Activated naive CD4-positive, alpha-beta T cell treated with anti-CD3 and anti-CD28 coated beads, Interleukin-2, amount 10 ng/mL, durations not matched to agents 7 days and 5 days (primary cell): Measurements from ENCODE around the gene GATB.
A peak's percentile ranks its signal among the peaks of the same experiment; 100 is the strongest.

ENCODE experiments used
- CTCF ChIA-PET: fragments of 350-600 bp; sonication (Branson Sonifier 250); formaldehyde crosslinking; loops from one replicate; lab custom pipeline; 2021; ENCODE audit warnings: antibody characterized with exemption; lab: Charles Lee
- DNase-seq: peaks from one replicate; pipeline ENCODE4 v3.0.0-alpha.2; 2020
- H3K27ac Mint-ChIP-seq: one replicate; pipeline ENCODE4 v1.8.0; 2021; ENCODE audit warnings: mild to moderate bottlenecking, moderate library complexity, mixed read lengths
- H3K27me3 Mint-ChIP-seq: one replicate; pipeline ENCODE4 v1.8.0; 2021; ENCODE audit warnings: mild to moderate bottlenecking, mixed read lengths
- H3K36me3 Mint-ChIP-seq: one replicate; pipeline ENCODE4 v1.8.0; 2021; ENCODE audit warnings: mixed read lengths
- H3K4me1 Mint-ChIP-seq: one replicate; pipeline ENCODE4 v1.8.0; 2021; ENCODE audit warnings: mixed read lengths
- H3K4me3 Mint-ChIP-seq: one replicate; pipeline ENCODE4 v1.8.0; 2021; ENCODE audit warnings: mild to moderate bottlenecking, moderate library complexity, mixed read lengths
- H3K9me3 Mint-ChIP-seq: one replicate; pipeline ENCODE4 v1.8.0; 2021; ENCODE audit warnings: mixed read lengths

The GATB gene

DNA sequence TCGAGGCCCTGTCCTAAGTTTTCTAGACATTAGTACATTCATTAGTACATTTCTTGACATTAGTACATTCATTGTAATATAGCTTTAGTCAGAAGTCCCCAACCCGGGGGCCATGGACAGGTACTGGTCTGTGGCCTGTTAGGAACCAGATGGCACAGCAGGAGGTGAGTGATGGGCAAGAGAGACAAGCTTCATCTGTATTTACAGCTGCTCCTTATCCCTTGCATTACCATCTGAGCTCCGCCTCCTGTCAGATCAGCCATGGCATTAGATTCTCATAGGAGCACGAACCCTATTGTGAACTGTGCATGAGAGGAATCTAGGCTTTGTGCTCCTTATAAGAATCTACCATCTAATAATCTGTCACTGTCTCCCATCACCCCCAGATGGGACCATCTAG, 48.0 kb downstream of the GATB start:
- no peak overlapping the region for H3K4me3 Mint-ChIP-seq
- CTCF ChIA-PET = interaction anchor here (1.5 kb wide), 1 partner anchor 12 kb away, joined by 4 read pairs; no protein-coding TSS in a partner anchor
- H3K27ac Mint-ChIP-seq = no peak overlapping the region
- DNase-seq = no peak
- peaks cover 3% of the 10 kb centered on the region for H3K36me3 Mint-ChIP-seq
- no peaks in the 10 kb centered on the region for H3K9me3 Mint-ChIP-seq
- no peaks in the 10 kb centered on the region for H3K4me1 Mint-ChIP-seq
- H3K27me3 Mint-ChIP-seq = no peaks in the 10 kb centered on the region

DNA sequence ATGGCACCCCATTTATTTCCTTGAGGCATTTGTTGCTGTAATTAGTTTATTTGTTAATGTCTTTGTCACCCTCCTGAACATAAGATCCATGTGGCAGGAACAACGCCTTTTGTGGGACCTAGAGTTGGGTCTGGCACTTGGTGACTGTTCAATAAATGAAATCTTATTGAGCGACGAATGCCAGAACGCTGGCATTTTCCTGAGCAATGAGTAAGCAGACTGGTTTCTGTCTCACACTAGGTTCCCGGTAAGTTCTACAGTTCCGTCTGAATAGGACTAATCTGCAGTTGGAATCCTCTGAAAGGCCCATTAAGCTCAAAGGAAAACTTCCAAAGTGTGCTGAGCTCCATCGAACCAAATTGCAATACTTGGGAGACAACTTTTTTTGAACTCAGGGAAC, 49.2 kb downstream of the GATB start:
- Mint-ChIP-seq H3K27ac (no peak overlapping the region), H3K36me3 (peaks cover 3% of the 10 kb centered on the region), H3K4me1 (no peaks in the 10 kb centered on the region), H3K9me3 (no peaks in the 10 kb centered on the region), H3K27me3 (no peaks in the 10 kb centered on the region), H3K4me3 (no peak overlapping the region)
- CTCF ChIA-PET = no interaction called here
- DNase-seq = no peak

DNA sequence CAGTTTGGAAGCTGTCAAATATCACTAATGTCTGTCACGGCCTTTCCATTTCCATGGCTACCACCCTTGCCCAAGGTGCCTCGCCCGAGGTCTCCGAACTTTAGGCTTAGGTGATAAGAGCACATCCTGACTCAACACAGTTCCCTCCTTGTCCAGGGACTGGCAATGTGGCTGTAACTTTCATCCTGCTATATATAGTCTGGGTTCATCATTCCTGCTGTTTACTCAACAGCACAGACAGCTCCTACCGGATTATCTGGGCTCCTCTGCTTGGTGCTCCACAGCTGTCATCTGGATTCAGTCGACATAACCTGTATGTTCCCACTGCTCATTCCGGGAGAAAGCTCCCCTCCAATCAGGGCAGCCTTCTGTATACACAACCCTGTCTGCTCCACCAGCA, 51.2 kb downstream of the GATB start:
- no peaks in the 10 kb centered on the region for H3K27me3 Mint-ChIP-seq
- DNase-seq = no peak
- H3K4me1 Mint-ChIP-seq = no peaks in the 10 kb centered on the region
- CTCF ChIA-PET = no interaction called here
- H3K9me3 Mint-ChIP-seq = no peaks in the 10 kb centered on the region
- H3K4me3 Mint-ChIP-seq = no peak overlapping the region
- peaks cover 2% of the 10 kb centered on the region for H3K36me3 Mint-ChIP-seq
- peak overlapping the region; percentile 30 for H3K27ac Mint-ChIP-seq

DNA sequence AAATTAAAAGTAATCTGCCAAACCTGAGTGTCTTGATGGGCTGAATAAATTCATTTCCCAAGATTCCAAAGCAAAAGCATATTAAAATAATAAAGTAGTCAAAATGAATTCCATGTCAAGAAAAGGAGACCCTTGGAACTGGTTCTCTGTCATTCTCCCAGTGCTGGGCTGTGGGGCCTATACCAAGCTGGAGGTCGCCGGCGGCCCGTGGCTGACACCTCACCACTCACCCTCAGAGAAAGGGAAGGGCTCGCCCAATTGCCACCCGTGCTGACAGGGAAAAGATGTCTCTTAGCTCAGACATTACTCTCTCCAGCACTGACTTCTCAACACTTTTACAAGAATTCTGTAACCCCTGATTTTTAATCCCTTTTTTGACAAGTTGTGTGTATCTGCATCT, 51.7 kb downstream of the GATB start:
- CTCF ChIA-PET = no interaction called here
- no peak overlapping the region for H3K27ac Mint-ChIP-seq
- H3K4me3 Mint-ChIP-seq = no peak overlapping the region
- H3K36me3 Mint-ChIP-seq = peaks cover 2% of the 10 kb centered on the region
- no peak for DNase-seq
- H3K9me3 Mint-ChIP-seq = no peaks in the 10 kb centered on the region
- no peaks in the 10 kb centered on the region for H3K4me1 Mint-ChIP-seq
- no peaks in the 10 kb centered on the region for H3K27me3 Mint-ChIP-seq

DNA sequence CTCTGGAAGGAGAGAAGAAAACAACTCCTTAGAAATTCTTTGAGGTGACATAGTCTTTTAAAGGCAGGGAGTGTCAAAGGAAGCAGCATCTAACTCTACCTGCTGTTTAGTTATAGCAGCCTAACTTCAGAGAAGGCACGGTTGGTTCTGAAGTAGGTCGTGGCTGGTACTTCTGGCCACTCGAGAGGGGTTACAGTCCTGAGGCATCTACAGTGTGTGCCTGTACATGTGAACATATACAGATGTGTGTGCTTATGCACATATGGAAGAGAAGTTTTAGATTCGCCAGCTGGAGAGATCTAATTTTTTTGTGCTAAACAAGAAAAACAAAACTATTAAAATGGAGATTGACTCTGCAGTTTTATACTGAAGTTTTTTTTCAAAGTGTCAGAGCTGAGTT, 52.7 kb downstream of the GATB start:
- CTCF ChIA-PET = no interaction called here
- DNase-seq = no peak
- no peaks in the 10 kb centered on the region for H3K9me3 Mint-ChIP-seq
- no peaks in the 10 kb centered on the region for H3K27me3 Mint-ChIP-seq
- H3K27ac Mint-ChIP-seq = no peak overlapping the region
- H3K36me3 Mint-ChIP-seq = peaks cover 2% of the 10 kb centered on the region
- H3K4me1 Mint-ChIP-seq = no peaks in the 10 kb centered on the region
- no peak overlapping the region for H3K4me3 Mint-ChIP-seq

DNA sequence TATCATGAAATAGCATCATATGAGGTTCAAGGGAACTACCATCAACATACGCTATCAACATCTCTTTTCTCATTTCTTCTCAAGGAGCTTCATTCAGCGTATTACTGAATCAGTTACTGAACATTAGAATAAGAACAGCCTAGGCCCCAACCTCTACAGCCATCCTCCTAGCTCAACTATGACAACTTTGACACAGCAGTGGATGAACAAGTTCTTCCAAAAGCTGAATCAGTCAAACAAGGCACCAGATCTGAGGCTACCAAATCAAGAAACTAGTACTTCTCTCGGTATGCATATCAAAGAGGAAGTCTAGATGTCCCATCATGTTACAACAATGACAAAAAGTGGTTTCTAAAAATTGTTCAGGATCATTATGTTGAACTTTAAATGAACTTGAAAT, 57.4 kb downstream of the GATB start:
- DNase-seq = no peak
- CTCF ChIA-PET = no interaction called here
- H3K27ac Mint-ChIP-seq = no peak overlapping the region

DNA sequence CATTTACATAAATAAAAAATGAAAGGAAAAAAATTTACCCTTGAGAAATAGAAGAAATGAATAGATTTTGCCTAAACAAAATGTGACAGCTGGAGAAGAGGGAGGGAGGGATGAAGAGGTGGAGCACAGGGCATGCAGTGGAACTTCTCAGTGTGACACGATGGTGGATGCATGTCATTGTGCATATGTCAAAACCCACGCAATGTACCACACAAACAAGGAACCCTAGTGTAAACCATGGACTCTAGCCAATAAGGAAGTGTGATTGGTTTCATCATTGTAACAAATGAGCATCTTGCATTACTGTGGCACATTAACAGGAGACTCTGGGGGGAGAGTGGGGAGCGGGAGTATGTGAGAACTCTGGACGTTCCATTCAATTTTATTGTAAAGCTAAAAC, 58.6 kb downstream of the GATB start:
- no peak overlapping the region for H3K27ac Mint-ChIP-seq
- H3K4me3 Mint-ChIP-seq = no peak overlapping the region
- H3K27me3 Mint-ChIP-seq = no peaks in the 10 kb centered on the region
- DNase-seq = no peak
- H3K4me1 Mint-ChIP-seq = no peaks in the 10 kb centered on the region
- no peaks in the 10 kb centered on the region for H3K9me3 Mint-ChIP-seq
- CTCF ChIA-PET = no interaction called here
- H3K36me3 Mint-ChIP-seq = peaks cover 11% of the 10 kb centered on the region

More for the DNA sequence above, 57.4 kb downstream of the GATB start:
- H3K9me3 Mint-ChIP-seq = no peaks in the 10 kb centered on the region
- no peaks in the 10 kb centered on the region for H3K27me3 Mint-ChIP-seq
- H3K36me3 Mint-ChIP-seq = peaks cover 11% of the 10 kb centered on the region
- H3K4me3 Mint-ChIP-seq = no peak overlapping the region
- no peaks in the 10 kb centered on the region for H3K4me1 Mint-ChIP-seq

DNA sequence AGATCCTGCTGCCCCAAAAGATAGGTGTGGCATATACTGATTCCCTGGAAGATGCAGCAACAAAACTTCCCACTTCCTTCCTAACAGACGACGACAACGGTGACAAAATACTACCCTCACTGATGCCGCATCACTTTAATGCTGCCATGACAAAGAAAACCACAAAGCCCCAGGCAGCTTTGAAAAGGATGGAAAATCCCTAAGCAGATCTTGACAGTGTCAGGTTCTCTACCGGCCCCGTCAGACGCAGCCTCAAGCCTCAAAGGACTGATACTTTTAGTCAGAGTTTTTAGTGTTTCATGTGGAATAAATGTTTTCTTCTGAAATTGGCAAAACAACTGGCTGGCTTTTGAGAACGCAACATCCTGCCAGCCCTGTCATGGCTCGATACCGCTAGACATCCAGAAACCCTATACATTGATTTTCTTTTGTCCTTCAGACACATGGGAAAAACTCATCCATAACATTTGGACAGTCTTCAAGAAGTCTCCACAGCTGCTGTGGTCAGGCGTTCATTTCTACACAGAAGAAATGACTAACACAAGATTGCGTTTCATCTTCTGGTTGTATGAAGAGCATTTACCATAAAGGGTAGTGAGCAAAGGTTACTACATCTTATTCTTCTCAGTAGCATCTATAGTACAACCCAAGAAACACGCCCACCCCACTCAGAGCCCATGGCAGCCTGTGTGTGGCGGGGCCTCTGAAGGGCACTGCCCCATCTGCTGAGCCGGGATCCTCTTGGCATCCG, 60.1 kb downstream of the GATB start:
- no peaks in the 10 kb centered on the region for H3K27me3 Mint-ChIP-seq
- no peaks in the 10 kb centered on the region for H3K4me1 Mint-ChIP-seq
- H3K9me3 Mint-ChIP-seq = no peaks in the 10 kb centered on the region
- CTCF ChIA-PET = no interaction called here
- no peak for DNase-seq
- no peak overlapping the region for H3K4me3 Mint-ChIP-seq
- no peak overlapping the region for H3K27ac Mint-ChIP-seq
- H3K36me3 Mint-ChIP-seq = peaks cover 10% of the 10 kb centered on the region

DNA sequence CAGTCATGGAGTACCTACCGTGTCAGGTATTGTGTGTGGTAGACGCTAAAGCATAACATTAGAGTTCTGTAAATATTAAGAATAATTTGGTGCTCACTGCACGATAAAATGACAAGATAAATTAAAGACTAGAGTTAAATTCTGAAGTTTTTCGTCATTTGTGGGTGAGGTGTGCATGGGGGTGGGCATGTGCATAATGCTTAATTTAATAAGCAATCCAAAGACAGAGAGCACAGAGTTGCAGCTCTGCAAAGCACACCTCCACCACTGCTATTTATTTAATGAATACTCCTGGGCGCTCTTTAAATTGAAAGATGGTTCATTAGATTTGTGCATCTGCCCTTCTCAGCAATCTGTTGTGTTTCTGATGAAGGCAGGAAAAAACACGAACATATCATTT, 62.6 kb downstream of the GATB start:
- Mint-ChIP-seq H3K27ac (no peak overlapping the region), H3K36me3 (peaks cover 10% of the 10 kb centered on the region), H3K4me3 (no peak overlapping the region)

DNA sequence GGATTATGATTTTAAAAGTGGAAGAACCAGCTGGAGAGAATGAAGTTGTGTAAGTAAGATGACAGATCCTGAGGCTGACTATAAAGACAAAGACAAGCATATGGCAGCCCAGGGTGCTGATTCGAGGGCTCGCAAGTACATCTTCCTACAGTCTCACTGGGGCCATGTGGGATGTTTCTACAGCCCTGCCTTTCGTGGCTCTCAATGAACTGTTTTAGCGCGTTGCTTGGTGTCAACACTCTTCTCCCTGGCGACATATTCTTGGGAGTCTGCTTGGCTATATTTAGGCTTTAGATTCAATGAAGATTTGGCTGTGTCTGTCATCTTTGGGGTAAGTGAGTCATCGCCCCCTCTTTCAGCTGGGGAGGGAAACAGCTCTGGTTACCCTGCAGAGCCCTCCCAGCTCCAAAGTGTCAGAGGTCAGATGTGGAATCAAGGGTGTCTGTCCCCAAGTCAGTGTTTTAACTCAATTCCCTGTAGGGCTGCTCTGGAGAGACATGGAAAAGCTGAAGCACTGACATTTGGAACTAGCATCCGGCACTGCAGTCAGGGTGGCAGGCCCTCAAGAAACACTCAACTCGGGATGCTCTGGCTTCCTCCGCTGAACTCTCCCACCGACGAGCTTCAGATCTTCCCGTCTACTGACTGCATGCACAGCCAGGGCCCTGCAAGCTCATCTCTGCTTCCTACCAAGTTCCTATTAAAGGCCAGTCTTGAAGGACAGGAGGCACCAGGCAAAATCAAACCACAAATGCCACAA, 65.7 kb downstream of the GATB start:
- no peaks in the 10 kb centered on the region for H3K27me3 Mint-ChIP-seq
- H3K9me3 Mint-ChIP-seq = no peaks in the 10 kb centered on the region

More for the DNA sequence above, 62.6 kb downstream of the GATB start:
- Mint-ChIP-seq H3K27me3 (no peaks in the 10 kb centered on the region), H3K4me1 (no peaks in the 10 kb centered on the region), H3K9me3 (no peaks in the 10 kb centered on the region)
- CTCF ChIA-PET = no interaction called here
- no peak for DNase-seq

DNA sequence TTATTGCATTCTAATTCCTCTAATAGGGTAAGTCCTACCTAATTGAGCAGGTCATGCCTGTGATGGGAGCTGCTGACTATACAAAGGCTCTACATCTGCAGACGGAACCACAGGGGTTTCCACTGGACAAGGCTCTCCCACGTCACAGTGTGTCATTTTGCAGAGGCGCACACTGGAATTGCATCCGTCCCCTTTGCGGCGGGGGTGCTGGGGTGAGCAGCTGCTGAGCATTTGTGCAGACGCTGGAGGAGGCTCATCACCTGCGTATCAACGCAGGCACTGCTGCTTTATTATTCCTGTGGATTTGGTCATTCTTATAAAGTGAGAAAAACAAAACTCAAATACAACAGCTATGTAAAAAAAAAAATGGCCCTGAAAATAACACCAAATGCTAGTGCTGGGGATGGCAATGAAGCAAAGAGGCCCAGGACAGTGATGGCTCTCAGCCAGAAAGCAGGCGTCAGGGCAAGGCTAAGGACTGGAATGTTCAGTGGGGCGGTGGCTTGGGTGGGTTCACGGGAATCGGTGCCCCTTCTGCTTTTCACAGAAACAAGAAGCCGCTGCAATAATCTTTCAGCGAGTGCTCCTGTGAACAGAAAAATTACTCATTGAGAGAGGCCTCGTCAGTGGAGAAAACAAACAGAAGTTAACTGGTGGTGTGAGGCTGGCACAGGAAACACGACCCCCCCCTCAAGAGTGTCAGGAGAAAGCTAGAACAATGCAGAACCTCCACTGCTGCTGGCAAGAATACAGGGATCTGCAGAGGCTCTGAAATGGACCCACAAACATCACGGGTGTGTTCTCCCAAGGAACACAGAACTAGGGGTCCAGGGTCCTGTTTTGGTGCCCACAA, 67.8 kb downstream of the GATB start:
- Mint-ChIP-seq H3K27ac (no peak overlapping the region), H3K4me3 (no peak overlapping the region), H3K27me3 (no peaks in the 10 kb centered on the region), H3K9me3 (no peaks in the 10 kb centered on the region), H3K4me1 (no peaks in the 10 kb centered on the region), H3K36me3 (no peaks in the 10 kb centered on the region)
- DNase-seq = no peak
- CTCF ChIA-PET = no interaction called here

More for the DNA sequence above, 65.7 kb downstream of the GATB start:
- no peak overlapping the region for H3K4me3 Mint-ChIP-seq
- no peak overlapping the region for H3K27ac Mint-ChIP-seq
- CTCF ChIA-PET = no interaction called here
- no peak for DNase-seq
- no peaks in the 10 kb centered on the region for H3K4me1 Mint-ChIP-seq
- H3K36me3 Mint-ChIP-seq = peaks cover 10% of the 10 kb centered on the region

DNA sequence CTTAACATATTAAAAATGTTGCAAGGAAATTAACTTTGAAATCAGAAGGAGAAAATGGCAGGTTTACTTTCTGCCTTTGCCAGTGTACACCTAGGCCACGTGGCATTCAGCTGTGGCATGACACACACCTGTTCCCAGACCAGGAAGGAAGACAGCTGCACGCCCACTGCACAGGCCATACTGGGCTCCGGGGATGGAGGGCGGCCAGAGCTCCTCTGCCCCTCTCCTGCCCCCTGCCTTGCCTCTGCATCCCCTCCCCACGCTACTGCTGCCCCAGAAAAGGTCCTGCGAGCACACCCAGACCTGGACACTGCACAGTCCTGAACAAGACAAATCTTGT, 68.4 kb downstream of the GATB start:
- no peak for DNase-seq
- no peaks in the 10 kb centered on the region for H3K9me3 Mint-ChIP-seq
- H3K4me3 Mint-ChIP-seq = no peak overlapping the region
- no peaks in the 10 kb centered on the region for H3K36me3 Mint-ChIP-seq
- H3K27me3 Mint-ChIP-seq = no peaks in the 10 kb centered on the region
- H3K4me1 Mint-ChIP-seq = no peaks in the 10 kb centered on the region
- CTCF ChIA-PET = no interaction called here
- no peak overlapping the region for H3K27ac Mint-ChIP-seq

DNA sequence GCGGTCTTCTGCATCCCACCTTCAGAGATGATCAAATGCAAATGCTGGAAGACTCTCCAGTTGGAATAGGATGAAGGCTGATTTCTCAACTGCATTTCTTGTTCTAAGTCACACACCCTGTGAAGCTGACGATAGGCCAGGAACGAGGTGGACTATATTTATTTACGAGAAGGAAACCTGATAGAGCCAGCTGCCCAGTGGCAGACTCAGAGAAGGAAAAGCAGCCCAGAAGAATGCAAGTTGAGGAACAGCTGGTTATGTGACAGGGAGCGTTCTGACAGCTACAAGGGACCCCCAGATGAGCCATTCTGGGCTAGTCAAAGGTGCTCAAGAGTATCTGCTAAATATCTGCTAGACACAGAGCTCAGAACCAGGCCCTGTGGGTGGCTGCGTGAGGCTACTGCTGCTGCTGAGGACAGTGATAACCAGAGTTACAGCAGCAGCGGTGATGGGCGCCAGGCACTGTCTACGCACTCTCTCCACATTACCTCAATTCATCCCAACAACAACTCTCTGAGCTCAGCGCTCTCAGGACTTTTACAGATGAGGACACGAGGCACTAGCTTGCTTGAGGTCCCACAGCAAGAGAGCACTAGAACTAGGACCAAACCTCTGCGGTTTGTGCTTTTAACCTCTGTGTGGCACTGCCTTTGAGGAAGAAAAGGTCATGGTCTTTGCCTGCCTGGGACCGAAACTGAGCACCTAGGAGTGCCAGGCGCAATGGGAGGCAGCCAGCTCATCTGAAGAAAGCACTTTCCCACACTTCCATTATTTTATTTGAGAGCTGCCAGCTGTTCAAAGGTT, 69.0 kb downstream of the GATB start:
- DNase-seq = no peak
- Mint-ChIP-seq H3K27ac (no peak overlapping the region), H3K27me3 (no peaks in the 10 kb centered on the region), H3K4me1 (no peaks in the 10 kb centered on the region), H3K4me3 (no peak overlapping the region), H3K9me3 (no peaks in the 10 kb centered on the region), H3K36me3 (no peaks in the 10 kb centered on the region)
- CTCF ChIA-PET = no interaction called here

DNA sequence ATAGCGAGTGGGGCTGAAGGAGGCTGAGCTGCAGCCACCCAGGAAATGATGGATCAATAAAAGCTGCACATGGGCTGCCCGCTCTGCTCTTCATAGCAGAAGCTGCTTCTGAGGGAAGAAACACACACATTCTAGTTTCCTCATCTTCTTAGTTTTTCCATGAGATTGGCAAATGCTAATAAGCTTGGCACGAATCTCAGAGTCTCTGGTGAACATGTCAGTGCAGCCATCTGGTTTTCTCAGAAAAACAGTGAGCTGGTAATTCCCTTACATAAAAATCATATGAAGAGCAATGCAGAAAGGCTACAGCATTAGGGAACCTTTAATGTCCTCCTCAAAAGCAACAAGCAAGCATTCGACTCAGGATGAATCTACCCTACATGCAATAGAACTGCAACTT, 69.9 kb downstream of the GATB start:
- H3K36me3 Mint-ChIP-seq = no peaks in the 10 kb centered on the region
- no peaks in the 10 kb centered on the region for H3K9me3 Mint-ChIP-seq
- H3K27me3 Mint-ChIP-seq = no peaks in the 10 kb centered on the region
- H3K4me1 Mint-ChIP-seq = no peaks in the 10 kb centered on the region
- CTCF ChIA-PET = no interaction called here
- H3K4me3 Mint-ChIP-seq = no peak overlapping the region
- H3K27ac Mint-ChIP-seq = no peak overlapping the region
- no peak for DNase-seq
